Stimulated activated CD4-positive, alpha-beta T cell treated with anti-CD3 and anti-CD28 coated beads, Interleukin-15, amount 100 ng/mL, for 1 hour (primary cell): ENCODE results near the gene ZC3H12D.

ENCODE experiments used
- DNase-seq, 2 donors: peaks; one replicate each; pipeline ENCODE4 v3.0.0-alpha.2; 2020; ENCODE audit warnings: low read depth in 1 of 2, low spot score in 1 of 2

Gene ZC3H12D

GRCh38 chr6:149419696-149420404 lies 65.0 kb downstream of the ZC3H12D start:
- DNase-seq = no peak

GRCh38 chr6:149414821-149415220 lies 70.0 kb downstream of the ZC3H12D start:
- DNase-seq = no peak

GRCh38 chr6:149414009-149414408 lies 70.8 kb downstream of the ZC3H12D start:
- no peak for DNase-seq

GRCh38 chr6:149410557-149410956 lies 74.3 kb downstream of the ZC3H12D start:
- no peak for DNase-seq

- no peak for DNase-seq
These were observed 75.2 kb downstream of the ZC3H12D start for GRCh38 chr6:149409617-149410016.

GRCh38 chr6:149405823-149406765 lies 78.7 kb downstream of the ZC3H12D start:
- DNase-seq = no peak

- no peak for DNase-seq
These were observed 81.3 kb downstream of the ZC3H12D start for GRCh38 chr6:149403534-149403933.

- DNase-seq = no peak
These were observed 84.8 kb downstream of the ZC3H12D start, which contains the start of gene SUMO4 for GRCh38 chr6:149400050-149400449. TSS of gene SUMO4 (plus strand) at chr6:149400262. CDS start at chr6:149400392, 130 bp downstream.

- DNase-seq = no peak
These were observed 87.4 kb downstream of the ZC3H12D start for GRCh38 chr6:149397384-149397783.
